GM19455 (cell line): ENCODE results near the gene ZBTB43.
"Not testable (repeated sequence)": the region's sequence is repeated elsewhere in the genome, so short reads cannot be mapped to it uniquely, and the experiment has no call there.

Experiments used
- ATAC-seq: cut with Tn5 transposase; IDR thresholded peaks from one replicate; pipeline ENCODE4 v1.9.1; 2021; ENCODE audit not compliant: unreplicated experiment

The ZBTB43 gene

DNA sequence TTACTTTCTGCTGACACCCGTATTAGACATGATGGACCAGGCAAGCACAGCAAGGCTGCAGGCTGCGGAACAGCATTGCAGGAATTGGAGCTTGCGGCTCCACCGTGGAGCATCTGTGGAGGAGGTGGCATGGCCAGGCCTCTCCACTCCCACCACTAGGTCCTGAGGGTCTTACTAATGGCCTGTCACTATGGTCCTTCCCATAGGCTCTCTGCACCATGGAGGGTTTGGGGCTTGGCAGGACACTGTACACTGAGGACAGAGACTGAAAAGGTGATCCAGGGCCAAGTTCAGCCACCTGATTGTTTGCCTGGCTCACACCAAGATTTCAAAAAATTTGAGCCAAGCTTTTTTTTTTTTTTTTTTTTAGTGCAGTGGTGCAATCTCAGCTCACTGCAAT is 14.3 kb upstream of the ZBTB43 start:
- ATAC-seq: no peak

DNA sequence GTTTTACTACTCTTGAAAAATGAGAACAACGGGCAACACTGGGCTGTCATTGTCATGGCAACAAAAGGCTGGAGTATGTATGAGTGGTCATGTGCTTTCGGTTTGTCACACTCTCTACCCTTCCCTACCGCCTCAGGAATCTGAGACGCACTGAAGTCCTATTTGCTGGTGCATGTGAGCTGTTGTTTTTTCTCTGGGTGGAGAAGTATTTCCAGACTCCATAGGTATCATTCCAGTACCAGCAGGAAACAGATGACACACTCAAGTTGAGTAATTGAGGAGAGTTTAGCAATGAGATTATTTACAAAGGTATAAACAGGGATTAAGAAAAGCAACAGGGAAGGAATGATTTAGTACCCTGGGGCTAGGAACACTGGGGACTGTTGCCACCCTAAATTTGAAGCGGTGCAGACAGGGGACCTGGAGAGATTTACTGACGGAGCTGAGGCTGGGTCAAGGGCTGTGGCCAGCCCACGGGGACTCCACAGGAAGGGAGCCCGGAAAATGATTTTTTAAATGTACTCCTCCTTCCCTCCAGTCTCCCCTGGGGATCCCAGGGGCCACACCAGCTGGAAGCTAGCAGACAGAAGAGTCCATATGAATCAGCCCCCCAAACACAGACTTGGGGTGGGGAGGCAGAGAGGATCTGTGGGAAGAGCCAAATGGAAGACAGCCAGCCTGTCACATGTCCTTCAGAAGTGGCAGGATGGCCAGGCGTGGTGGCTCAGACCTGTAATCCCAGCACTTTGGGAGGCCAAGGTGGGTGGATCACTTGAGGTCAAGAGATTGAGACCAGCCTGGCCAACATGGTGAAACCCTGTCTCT is 13.2 kb upstream of the ZBTB43 start:
- ATAC-seq: no peak

DNA sequence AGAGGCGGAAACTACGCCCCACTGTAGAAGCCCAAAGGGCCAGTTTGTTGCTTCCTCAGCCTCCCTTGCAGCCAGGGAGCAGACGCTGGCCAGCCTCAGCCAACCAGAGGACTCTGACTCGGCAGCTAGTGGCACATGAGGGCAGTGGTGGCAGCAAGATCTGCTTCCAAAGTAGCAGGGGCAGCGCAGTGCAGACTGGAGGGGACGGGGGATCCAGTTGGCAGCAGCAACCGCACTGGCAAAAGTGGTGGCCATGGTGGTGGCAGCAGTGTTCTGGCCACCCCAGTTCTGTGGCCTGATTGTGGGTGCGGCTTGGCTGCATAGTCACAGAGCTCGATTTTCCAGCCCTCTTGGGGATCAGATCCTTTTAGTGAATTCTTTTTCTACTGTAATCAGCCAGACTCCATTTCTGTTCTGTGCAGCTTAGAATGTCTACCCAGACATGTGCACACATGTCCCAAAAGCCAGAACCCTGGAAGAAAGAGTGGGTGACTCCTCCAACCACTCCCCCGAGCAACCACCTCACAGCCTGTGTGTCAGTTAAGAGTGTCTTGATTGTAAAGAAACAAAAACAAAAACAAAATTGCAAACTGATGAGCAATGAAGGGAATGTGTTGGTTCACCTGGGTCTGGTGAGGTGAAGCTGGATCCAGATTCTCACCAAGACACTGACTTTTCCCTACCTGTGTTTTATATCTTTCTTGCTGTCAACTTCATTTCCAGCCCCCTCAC is 11.0 kb upstream of the ZBTB43 start:
- ATAC-seq: no peak

DNA sequence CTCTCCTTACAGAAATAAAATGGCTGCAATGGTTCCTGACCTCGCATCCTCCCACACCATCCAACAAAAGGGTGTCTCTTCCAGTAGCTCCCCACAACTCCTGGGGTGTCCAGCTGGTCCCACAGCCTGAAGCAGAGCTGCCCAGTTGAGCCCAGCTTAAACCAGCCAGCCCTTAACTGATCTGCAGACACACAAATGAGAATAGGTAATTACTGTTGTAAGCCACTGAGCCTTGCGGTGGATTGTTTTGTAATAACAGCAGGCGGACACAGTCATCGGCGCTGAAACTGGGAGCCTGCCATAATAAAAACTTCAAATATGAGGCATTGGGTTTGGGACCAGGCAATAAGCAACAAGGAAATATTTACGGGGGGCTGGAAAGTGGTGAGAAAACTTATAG is 10.4 kb upstream of the ZBTB43 start:
- no peak for ATAC-seq

DNA sequence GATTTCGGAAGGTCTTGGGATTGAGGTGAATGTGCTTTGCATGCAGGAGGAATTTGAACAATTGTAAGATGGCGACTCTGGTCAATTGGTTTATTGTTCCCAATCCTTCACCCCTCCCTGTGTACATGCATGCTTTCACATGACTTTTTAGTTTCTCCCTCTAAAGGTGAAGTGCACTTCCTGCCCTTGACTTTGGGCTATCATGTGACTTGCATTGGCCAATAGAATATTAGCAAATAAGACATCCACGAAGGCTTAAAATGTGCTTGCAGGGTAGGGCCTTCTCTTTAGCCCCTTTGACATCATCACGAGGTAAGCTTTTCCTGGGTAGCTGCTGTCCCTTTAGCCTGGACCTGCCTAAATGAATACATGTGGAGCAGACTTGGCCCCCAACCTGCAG is 8.1 kb upstream of the ZBTB43 start:
- no peak for ATAC-seq

DNA sequence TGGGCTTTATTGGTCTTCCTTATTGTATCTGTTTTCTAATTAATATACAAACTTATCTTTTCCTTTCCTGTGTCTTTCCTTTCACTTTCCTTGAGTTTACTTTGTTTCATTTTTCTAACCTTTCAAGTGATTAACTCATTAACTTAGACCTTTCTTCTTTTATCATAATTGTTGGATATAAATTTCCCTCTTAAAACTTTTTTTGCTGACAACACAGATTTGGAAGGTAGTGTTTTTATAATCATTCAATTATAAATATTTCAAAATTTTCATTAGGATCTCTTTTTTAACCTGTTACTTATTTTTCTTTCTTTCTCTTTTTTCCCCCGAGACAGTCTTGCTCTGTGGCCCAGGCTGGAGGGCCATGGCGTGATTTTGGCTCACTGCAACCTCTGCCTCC is 6.9 kb upstream of the ZBTB43 start:
- ATAC-seq: no peak

DNA sequence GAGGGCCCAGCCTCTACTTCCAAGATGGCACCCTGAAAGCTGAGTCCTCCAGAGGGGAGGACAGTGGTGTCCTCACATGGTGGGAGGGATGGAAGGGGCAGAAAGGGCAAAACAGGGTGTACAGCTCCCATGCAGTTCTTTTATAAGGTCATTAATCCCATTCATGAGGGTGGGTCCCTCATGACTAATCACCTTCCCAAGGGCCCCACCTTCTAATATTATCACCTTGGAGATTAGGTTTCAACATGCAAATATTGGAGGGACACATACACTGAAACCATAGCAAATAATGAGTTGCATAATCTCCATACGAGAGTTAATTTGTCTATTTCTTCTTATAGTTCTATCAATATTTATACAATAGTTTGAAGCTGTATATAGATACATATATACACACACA is 5.8 kb upstream of the ZBTB43 start:
- no peak for ATAC-seq

DNA sequence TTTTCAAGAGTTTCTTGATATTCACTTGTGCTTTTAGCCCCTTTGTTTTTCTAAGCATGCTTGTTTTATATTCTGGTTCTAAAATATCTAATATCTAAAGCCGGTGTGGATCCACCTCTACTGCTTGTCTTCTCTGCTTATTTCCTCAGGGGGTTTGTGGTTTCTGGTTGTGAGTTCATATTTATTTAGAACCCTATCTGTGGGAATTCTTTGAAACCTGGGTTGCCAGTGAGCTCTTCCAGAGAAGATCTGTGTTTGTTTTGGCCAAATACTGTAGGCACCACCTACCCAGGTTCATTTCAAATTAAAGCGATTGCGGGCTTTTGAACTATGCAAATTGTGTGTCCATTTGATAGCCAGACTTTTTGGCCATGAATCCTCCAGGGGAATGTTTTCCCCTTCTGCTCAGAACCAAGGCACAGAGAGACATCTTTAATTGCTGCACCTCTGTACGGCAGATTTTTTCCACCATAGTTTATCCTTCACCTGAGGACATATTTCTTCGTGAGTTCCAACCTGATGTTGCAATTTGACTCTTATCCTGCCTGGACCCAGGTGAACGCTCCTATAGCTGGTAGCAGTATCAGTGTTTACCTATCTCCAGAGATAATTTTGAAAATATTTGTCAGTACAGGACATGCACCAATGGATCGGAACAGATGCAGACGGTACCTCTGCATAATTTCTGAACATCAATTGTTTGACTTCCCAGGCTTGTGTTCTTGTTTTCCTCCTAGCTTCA is 2.4 kb upstream of the ZBTB43 start:
- no peak for ATAC-seq

DNA sequence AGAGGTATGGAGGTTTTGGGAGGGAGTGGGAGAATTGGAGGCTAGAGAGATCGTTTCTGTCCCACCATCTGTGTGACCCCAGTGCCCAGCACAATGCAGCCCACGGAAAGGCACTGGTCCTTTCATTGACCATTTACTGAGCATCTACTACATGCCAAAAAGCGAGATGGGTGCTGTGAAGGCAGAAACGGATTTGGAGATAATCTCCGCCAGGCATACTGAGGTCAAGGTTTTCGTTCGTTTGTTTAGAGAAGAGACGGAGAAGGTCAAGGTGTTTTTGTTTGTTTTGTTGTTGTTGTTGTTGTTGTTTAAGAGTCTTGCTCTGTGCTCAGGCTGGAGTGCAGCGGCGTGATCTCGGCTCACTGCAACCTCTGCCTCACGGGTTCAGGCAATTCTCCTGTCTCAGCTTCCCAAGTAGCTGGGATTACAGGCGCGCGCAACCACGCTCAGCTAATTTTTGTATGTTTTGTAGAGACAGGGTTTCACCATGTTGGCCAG is 593 bp upstream of the ZBTB43 start:
- no peak for ATAC-seq

DNA sequence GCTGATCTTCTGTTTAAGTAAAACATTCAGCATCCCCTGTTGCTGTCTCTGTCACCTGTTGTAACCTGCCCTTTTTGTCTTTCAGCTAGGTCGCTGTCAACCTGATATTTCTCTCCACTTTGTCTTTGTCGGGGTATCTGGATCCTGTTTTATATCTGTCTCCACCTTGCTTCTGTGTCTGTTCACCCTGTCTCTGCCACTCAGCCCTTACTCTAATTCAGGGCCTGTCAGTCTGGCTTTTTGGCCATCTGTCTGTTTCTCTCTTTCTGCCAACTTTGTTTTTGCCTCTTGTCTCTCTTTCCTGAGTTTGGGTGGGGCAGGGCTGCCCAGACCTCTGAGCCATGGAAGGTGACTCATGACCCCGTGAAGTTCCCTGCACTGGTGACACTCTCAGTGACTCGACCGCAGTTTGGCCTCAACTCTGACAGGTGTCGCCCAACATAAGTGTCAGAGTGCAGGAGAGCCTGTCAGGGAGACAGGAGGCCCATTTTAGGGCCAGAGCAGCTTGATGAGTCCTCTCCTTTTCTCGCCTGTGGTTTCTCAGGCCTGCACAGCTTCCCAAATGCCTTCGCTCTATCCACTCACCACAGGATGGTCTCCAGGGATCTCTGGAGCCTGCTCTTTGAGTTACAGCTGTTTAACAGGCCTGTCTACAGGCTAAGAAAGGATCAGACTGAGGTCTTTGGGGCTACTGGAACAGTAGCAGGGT is 868 bp downstream of the ZBTB43 start:
- ATAC-seq: peak; percentile 56

DNA sequence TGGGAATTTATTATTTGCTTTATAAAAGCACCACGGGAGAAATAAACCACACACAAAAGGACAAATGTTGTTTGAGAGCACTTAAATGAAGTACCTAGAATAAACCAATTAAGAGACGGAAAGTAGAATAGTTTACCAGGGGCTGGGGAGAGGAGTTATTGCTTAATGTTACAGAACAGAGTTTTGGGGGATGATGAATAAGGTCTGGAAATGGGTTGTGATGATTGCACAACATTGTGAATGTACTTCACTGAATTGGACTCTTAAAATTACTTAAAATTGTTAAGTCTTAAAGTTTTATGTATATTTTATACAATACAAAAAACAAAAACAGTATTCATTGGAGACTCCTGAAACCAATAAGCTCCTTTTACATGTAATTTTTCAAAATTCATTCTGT is 1.5 kb downstream of the ZBTB43 start:
- ATAC-seq: no peak

DNA sequence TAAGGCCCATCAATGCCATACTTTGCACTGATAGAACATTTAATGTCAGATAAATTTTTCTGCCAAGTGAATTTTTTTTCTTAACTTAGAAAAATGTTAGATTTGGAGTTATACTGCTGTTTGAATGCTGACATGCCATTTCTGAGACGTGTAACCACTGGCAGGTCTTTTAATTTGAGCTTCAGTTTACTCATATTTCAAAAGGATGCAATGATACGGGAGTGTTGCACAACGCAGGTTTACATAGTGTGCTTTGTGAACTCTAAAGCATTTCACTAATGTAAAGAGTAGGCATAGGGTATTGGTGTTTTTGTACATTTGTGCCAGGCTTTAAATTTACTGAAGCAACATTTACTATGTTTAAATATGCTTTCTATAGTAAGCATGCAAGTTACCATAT is 4.2 kb downstream of the ZBTB43 start:
- ATAC-seq: no peak

DNA sequence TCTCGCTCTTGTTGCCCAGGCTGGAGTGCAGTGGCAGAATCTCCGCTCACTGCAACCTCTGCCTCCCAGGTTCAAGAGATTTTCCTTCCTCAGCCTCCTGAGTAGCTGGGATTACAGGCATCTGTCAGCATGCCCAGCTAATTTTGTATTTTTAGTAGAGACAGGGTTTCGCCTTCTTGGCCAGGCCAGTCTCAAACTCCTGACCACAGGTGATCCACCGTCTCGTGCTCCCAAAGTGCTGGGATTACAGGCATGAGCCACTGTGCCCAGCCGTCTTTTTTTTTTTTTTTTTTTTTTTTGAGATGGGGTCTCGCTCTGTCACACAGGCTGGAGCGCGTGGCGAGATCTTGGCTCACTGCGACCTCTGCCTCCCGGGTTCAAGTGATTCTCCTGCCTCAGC is 5.4 kb downstream of the ZBTB43 start:
- ATAC-seq: not testable (repeated sequence)

DNA sequence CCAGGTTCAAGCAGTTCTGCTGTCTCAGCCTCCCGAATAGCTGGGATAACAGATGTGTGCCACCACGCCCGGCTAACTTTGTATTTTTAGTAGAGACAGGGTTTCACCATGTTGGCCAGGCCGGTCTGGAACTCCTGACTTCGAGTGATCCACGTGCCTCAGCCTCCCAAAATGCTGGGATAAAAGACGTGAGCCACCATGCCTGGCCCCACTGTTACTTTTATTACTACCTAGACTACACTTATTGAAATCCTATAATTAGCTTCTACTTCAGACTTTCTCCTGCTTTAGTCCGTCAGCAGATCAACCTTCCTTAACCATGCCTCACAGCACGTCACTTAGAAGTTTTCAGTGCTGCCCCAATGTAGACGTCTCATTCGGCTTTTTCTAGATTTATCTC is 8.2 kb downstream of the ZBTB43 start:
- ATAC-seq: no peak

DNA sequence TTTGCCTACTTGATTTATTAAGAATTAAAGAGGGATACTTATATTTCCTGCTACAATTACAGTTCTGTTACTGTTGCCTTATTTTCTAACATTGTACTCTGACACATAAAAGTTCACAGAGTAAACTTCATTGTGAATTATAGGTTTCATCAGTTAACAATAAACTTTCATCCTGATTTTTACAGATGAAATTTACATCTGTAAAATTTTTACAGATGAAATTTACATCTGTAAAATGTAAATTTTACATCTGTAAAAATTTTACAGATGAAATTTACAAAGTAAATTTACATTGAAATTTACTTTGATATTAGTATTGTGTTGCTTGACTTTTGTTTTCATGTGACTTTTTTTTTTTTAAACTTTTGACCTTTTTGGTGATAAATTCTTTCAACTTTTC is 9.3 kb downstream of the ZBTB43 start:
- no peak for ATAC-seq

DNA sequence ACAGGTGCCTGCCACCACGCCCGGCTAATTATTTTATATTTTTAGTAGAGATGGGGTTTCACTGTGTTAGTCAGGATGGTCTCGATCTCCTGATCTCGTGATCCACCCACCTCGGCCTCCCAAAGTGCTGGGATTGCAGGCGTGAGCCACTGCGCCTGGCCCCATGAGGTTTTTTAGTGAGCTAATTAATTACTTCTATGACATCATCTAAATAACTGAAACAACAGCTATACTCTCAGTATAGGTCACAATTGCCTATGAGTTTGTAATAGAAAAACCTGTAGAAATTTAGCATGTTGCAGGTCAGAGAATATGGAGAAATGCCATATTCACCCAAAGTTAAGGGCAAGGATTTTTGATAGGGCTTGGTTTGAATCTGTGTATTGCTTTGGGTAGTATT is 12.8 kb downstream of the ZBTB43 start:
- ATAC-seq: not testable (repeated sequence)

DNA sequence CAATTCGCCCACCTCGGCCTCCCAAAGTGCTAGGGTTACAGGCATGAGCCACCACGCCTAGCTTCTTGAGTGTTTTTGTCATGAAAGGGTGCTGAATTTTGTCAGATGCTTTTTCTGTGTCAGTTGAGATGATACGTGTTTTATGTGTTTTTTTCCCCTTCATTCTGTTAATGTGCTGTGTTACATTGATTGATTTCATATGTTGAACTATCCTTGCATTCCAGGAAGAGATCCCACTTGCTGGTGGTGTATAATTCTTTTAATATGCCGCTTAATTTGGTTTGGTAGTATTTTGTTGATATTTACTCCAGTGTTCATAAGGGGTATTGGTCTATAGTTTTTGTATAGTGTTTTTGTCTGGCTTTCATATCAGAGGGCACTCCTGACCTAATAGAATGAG is 13.6 kb downstream of the ZBTB43 start:
- ATAC-seq: no peak

DNA sequence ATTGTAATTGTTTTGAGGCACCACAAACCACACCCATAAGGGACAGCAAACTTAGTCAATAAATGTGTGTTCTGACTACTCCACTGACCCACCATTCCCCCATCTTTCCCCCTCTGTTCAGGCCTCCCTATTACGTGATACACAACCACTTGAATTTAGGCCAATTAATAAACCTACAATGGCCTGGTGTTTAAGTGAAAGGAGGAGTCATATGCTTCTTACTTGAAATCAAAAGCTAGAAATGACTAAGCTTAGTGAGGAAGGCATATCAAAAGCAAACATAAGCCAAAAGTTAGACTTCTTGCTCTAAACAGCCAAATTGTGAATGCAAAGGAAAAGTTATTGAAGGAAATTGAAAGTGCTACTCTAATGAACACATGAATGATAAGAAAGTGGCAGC is 14.6 kb downstream of the ZBTB43 start:
- no peak for ATAC-seq

DNA sequence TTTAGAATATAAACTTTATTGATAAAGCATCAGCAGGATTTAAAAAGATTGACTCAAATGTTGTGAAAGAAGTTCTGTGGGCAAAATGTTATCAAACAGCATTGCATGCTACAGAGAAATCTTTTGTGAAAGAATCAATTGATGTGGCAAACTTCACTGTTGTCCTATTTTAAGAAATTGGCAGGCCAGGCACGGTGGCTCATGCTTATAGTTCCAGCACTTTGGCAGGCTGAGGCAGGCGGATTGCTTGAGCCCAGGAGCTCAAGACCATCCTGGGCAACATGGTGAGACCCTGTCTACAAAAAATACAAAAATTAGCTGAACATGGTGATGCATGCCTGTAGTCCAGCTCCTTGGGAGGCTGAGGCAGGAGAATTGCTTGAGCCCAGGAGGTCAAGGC is 17.4 kb downstream of the ZBTB43 start:
- no peak for ATAC-seq

DNA sequence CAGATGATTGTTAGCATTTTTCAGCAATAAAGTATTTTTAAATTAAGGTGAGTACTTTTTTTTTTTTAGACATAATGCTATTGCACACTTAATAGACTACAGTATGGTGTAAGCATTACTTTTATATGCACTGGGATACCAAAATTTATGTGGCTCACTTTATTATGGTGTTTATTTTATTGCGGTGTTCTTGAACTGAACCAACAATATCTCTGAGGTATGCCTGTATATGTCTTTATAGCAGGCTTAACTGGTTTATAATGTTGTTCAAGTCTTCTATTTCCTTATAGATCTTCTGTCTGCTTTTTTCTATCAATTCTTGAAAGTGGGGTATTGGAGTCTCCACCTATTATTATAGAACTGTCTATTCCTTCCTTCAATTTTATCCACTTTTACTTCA is 18.0 kb downstream of the ZBTB43 start:
- no peak for ATAC-seq

DNA sequence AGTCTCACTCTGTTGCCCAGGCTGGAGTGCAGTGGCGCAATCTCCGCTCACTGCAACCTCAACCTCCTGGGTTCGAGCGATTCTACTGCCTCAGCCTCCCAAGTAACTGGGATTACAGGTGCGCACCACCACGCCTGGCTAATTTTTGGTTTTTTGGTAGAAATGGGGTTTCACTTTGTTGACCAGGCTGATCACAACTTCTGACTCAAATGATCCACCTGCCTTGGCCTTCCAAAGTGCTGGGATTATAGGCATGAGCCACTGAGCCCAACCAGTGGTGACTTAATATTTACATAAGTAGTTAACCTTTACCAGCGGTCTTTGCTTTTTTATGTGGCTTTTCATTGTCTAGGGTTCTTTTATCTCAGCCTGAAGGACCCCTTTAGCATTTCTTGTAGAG is 19.2 kb downstream of the ZBTB43 start:
- not testable (repeated sequence) for ATAC-seq
